Raji (cell line): Measurements from ENCODE around the gene CNFN.

Source experiments
- POLR2A ChIP-seq: IDR thresholded peaks from 2 replicates; pipeline ENCODE4 v1.6.1; 2011; ENCODE audit warnings: low read depth, low read length, control low read depth; ENCODE audit not compliant: insufficient read depth

CNFN gene

GRCh38 chr19:42352301-42353259 lies 37.5 kb downstream of the CNFN start:
- no peak for TF ChIP-seq POLR2A

- no peak for TF ChIP-seq POLR2A
These were observed 38.9 kb downstream of the CNFN start for GRCh38 chr19:42351079-42351735.

GRCh38 chr19:42350417-42350816 lies 39.7 kb downstream of the CNFN start:
- no peak for TF ChIP-seq POLR2A

- TF ChIP-seq POLR2A = no peak
These were observed 40.6 kb downstream of the CNFN start for GRCh38 chr19:42349378-42350107.

- no peak for TF ChIP-seq POLR2A
These were observed 41.9 kb downstream of the CNFN start for GRCh38 chr19:42348211-42348610.

- no peak for TF ChIP-seq POLR2A
These were observed 44.8 kb downstream of the CNFN start for GRCh38 chr19:42345191-42345812.

GRCh38 chr19:42344336-42344893 lies 45.7 kb downstream of the CNFN start:
- no peak for TF ChIP-seq POLR2A

GRCh38 chr19:42343344-42344110 lies 46.6 kb downstream of the CNFN start:
- no peak for TF ChIP-seq POLR2A
